GM21576 (cell line): ENCODE results near the gene STING1.

Source experiments
- ATAC-seq: cut with Tn5 transposase; IDR thresholded peaks from one replicate; pipeline ENCODE4 v1.9.1; 2021; ENCODE audit warnings: mild to moderate bottlenecking, moderate library complexity; ENCODE audit not compliant: unreplicated experiment

Gene STING1

GRCh38 chr5:139468421-139468931 is 14.1 kb downstream of the STING1 start:
- ATAC-seq: no peak

DNA sequence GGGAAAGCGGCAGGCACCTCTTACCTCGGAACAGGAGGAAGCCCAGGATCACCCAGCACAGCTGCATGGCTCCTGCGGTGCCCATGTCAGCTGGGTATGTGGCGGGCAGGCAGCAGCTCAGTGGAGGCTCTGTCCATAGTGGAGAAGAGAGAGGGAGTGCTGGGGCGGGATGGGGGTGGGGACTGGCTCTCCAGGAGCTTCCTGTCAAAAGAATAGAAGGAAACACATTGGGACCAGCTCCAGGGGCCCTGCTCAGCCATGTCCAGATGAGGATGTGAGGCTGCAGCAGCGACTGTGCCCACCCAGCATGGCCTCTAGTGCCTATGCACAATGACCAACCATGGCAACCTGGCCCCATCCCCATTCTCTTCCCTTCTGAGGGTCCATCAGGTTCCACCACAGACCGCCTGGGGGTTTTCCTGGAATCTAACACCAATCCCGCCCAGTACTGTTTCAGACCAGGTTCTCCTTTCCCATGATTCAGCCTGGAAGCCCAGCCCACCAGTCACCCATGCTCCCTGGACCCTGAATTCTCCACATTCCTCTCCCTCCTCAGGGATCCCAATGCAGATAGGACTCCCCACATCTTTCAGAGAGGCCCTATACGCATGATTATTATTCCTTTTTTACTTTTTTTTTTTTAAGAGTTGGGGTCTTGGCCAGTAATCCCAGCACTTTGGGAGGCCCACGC is 19.8 kb downstream of the STING1 start, which contains the start of gene ECSCR:
ECSCR (minus strand) TSS at position 158 of the 691 bp plus-strand sequence; CDS start at position 85, 73 bp downstream.
- no peak for ATAC-seq

- no peak for ATAC-seq
These were observed 20.9 kb downstream of the STING1 start for GRCh38 chr5:139461698-139462097.

DNA sequence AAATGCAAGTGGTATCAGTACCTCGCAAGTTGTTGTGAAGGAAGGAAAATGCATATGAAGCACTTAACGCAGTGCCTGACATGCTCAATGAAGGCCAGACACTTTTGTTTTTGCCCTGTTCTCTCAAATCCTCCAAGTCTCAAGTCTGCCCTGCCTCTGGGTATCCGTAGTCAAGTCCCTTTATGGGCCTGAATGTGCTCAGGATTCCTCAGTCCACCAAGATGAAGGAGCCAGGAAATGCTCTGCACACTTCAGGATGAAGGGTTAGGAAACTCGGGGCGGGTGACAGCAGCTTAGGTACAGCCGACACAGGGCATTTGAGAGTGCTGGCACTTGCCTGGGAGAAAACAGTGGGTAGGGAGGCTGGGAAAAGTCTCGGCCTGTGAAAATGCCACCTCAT is 21.4 kb downstream of the STING1 start:
- no peak for ATAC-seq

GRCh38 chr5:139460455-139460854 is 22.1 kb downstream of the STING1 start:
- no peak for ATAC-seq

DNA sequence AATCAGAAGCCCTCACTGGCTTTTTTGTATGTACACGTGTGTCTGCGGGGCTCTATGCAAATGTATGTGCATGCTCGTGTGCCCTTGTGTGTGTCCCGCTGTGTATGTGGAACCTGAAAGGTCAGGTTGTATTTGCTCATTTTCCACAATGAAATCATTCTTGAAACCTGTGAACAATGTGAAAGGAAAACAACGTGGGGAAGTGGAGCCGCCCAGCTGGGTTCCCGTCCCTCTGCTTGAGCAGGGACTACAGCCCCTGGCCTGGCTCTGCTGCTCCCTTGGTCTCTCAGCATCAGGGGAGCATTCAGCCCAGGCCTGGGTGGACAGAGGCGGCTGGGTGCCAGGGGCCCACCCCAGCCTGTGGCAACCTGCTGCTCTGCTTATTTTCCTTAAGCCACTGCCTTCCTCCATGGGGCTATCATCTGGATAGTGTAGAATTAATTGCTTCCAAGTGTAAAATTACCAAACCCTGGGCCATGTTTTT is 23.1 kb downstream of the STING1 start:
- peak; percentile 31 for ATAC-seq

GRCh38 chr5:139458580-139459407 is 23.8 kb downstream of the STING1 start:
- ATAC-seq: peak; percentile 67

GRCh38 chr5:139457653-139458306 is 24.8 kb downstream of the STING1 start:
- no peak for ATAC-seq

DNA sequence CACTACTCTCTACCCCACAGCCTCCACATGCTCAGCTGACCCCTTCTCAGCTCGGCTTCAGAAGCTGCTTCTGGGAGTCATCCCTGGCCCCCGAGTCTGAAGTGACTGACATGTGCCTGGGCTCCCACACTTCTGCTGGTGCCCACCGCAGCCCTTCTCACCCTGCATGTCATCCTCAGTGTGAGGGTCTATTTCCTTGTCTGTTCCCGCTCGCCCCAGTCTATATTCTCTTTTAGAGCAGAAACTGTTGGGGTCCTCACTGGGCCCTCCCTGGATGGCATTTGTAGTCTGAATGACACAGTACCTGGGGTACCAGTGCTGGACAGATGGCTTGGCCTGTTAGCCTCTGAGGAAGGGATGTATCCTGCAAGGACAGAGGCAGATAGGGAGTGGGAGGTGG is 25.3 kb downstream of the STING1 start:
- no peak for ATAC-seq

GRCh38 chr5:139456776-139457175 is 25.8 kb downstream of the STING1 start:
- ATAC-seq: no peak

DNA sequence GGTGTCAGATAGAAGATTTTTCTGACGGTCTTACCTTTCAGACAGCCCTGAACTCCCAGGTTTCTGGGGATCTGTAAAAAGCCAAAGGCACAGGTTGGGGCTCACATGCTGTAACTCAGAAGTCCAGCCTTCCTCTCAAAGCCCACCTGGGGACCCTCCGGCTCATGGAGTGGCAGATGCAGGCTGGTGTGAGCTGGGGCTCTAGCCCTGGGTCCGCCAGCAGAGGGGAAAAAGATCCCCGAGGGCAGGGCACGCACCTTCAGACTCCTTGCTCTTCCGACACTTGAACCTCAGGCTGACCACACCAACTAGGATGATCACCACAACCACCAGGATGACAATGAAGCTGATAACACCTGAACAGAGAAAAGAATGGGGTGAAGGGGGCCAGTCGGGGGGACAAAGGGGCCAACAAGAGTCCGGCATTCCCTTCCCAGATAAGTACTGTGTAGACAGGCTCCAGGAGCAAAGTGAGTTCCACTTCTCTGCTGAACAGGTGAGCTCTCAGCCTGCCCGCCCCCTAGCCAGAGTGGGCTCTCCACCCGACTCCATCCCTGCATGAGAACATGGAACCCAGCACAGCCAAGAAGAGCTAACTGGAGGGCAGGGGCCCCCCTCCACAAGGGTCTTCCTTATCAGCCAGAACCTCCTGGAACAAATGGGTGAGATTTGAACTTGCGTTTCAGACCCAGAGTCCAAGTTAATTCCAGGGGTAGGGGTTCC is 27.8 kb downstream of the STING1 start:
- ATAC-seq: no peak

DNA sequence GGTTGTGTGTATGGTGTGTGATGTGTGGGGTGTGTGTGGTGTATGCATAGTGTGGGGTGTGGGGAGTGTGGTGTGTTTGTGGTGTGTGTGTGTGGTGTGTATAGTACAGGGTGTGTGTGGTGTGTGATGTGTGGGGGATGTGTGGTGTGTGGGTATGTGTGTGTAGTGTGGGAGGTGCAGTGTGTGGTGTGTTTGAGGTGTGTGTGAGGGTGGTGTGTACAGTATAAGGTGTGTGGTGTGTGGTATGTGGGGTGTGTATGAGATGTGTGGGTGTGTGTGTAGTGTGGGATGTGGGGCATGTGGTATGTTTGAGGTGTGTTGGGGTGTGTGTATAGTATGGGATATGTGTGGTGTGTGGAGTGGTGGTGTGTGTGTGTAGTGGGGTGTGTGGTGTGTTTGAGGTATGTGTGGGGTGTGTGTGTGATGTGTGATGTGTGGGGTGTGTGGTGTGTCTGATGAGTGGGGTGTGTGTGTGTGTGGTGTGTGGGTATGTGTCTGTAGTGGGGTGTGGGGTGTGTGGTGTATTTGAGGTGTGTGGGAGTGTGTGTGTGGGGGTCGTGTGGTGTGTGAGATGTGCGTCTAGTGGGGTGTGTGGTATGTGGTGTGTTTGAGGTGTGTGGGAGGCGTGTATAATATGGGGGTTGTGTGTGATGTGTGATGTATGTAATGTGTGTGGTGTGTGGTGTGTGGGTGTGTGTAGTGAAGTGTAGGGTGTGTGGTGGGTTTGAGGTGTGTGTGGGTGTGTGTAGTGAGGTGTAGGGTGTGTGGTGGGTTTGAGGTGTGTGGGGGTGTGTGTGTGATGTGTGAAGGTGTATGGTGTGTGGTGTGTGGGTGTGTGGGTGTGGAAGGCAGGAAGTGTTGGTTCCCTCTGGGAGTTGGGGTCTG is 28.6 kb downstream of the STING1 start:
- no peak for ATAC-seq

GRCh38 chr5:139451878-139452660 is 30.5 kb downstream of the STING1 start:
- no peak for ATAC-seq

DNA sequence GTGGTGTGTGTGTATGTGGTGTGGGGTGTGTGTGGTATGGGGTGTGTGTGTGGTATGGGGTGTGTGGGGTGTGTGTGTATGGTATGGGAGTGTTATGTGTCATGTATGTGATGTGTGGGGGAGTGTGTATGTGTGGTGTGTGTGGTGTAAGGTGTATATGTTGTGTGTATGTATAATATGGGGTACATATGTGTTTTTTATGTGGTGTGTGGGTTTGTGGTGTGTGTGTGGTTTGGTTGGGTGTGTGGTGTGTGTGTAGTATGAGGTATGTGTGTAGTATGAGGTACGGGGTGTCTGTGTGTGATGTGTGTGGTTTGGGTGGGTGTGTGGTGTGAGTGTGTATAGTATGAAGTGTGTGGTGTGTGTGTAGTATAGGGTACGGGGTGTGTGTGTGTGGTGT is 31.4 kb downstream of the STING1 start:
- ATAC-seq: no peak

DNA sequence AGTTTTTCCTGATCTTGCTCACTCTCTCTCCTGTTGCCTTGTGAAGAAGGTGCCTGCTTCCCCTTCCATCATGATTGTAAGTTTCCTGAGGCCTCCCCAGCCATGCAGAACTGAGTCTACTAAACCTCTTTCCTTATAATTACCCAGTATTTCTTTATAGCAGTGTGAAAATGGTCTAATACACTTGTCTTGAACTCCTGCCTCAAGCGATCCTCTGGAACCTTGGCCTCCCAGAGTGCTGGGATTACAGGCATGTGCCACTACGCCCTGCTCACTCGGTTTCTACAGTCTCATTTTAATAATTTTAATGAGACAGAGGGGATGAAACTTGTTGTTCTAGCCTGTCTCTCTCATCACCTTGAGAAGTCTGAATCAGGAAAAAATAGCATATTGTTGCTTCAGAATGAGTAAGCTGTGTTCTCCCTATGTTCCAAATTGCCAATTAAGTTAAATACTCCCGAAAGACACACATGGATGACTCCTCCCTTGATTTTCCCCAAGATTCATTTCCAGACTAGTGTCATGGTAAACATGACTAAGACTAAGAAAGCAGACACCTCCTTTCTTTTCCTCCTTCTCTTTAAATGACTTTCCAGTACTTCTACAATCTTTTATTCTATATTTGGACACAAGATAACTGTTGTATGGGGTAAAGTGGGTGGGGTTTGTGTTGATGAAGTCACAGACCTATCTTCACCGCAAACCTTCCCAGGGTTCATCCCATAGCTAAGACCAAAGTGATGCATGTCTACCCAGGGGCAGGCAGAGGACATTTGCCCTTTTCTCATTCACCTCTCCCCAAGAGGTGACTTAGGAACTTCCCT is 35.4 kb downstream of the STING1 start:
- no peak for ATAC-seq

DNA sequence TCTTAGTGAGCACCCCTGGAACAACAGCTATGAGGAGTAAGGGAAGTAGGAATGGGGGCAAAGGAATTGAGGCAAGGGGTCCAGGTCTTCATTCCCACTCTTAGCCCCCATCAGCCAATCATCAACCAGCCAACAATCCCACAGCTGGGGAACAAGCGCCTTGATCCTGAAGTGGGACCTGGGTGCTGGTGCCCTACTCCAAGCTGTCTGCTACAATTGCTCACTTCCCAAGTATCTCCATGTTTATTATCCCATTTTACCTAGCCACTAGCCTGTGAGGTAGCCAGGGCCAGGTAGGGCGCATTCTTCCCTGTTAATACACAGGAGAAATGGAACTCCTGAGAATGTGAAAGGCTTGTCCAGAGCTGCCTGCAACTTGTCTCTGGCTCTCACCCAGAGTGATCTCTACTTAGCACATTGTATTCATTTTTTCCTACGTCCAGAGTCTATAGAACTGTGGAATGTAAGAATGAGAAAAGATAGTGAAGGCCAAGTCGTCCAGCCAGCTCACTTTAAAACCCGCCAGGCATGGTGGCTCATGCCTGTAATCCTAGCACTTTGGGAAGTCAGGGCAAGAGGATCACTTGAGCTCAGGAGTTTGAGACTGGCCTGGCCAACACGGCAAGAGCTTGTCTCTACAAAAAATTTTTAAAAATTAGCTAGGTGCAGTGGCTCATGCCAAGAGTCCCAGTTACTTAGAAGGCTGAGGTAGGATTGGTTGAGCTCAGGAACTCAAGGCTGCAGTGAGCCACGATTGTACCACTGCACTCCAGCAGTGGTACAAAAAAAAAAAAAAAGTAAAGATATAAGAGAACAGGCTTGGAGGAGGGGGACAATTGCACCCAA is 37.0 kb downstream of the STING1 start:
- ATAC-seq: no peak

GRCh38 chr5:139443831-139444453 is 38.6 kb downstream of the STING1 start:
- no peak for ATAC-seq
